ENCODE results near the gene PSMD5. TPM values are rescaled to one million over a fixed set of nuclear protein-coding genes. Genes with fewer than 3 reads are reported as not detected.

Gene PSMD5
- total and polyA plus RNA-seq, 9 of the 15 experiments (the other 6 are each of a cell fraction or from before 2014, with no cell fraction given), result 46.4 to 148 (median 76.3) TPM

- no peak for TF ChIP-seq CLOCK (CRISPR knock-in tag; IDR thresholded peaks at IDR 0.05; ENCODE audit: borderline replicate concordance)
- no peak for TF ChIP-seq DACH1 (IDR thresholded peaks at IDR 0.05; ENCODE audit: partially characterized antibody)
- no peak for TF ChIP-seq FOXM1 (IDR thresholded peaks at IDR 0.05; ENCODE audit: low read depth)
- TF ChIP-seq FOXM1 (CRISPR knock-in tag; IDR thresholded peaks at IDR 0.05; ENCODE audit: low read depth), result no peak
Observed at GRCh38 chr9:120851449-120851848, 8.7 kb upstream of the PSMD5 start (continued).

DNA sequence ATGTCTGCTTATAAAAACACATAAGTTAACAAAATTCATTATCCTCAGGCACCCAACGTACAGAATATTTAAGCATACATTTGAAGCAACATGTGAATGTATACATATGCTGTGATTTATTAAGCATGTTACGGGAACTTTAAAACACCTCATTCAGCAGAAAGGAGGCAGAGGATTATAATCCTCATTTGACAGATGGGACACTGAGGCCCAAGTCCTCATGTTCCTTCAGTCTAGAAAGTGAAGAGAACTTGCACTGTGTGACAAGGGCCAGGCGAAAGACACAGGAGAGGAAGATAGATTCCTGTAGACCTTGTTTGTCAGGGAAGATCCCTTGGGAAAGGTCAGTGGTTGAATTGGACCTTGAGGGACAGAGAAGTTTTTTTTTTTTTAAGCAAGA lies 7.6 kb upstream of the PSMD5 start:
- POLR2A ChIA-PET, result interaction anchor here (1.0 to 3.2 kb wide), 8 partner anchors 9 to 47 kb away, joined by 3 to 13 read pairs (median 6); no protein-coding TSS in a partner anchor
- no peak overlapping the region for H3K9ac ChIP-seq (ENCODE audit: insufficient read depth in 1 of 2, low read depth in 2 of 2, low read length in 2 of 2)
- intact Hi-C loops (cut with micrococcal nuclease) (no loop called here), in situ Hi-C loops (cut with MboI) (no loop called here)
- H3K4me1 ChIP-seq (replicated peaks in 1 of 2; ENCODE audit: control insufficient read depth in 2 of 2, insufficient read depth in 2 of 2, low read length in 2 of 2), result peaks cover 0 to 17% of the 10 kb centered on the region in 2 experiments; a peak in 2 of 5 replicates
- H3K27me3 ChIP-seq (ENCODE audit: control insufficient read depth in 2 of 2, insufficient read depth in 2 of 2, low read length in 2 of 2), result no peaks in the 10 kb centered on the region
- ATAC-seq (no peak), DNase-seq (ENCODE audit: extremely low read depth in 1 of 4, low spot score in 3 of 4) (no peak), FAIRE-seq (no peak)
- H4K20me1 ChIP-seq (replicated peaks; ENCODE audit: control insufficient read depth, insufficient read depth, low read length), result no peaks in the 10 kb centered on the region
- H3K36me3 ChIP-seq (ENCODE audit: control insufficient read depth, insufficient read depth, low read length), result peaks cover 33% of the 10 kb centered on the region
- H3K9me3 ChIP-seq (replicated peaks; ENCODE audit: control insufficient read depth, insufficient read depth, low read depth, low read length), result no peaks in the 10 kb centered on the region
- H3K9me1 ChIP-seq (ENCODE audit: control insufficient read depth, insufficient read depth, low read length), result no peaks in the 10 kb centered on the region
- H3K79me2 ChIP-seq (ENCODE audit: control insufficient read depth, insufficient read depth, low read length), result no peaks in the 10 kb centered on the region
- BruUV-seq (replicated peaks), result no TSS peak
- no peak overlapping the region for H3K4me3 ChIP-seq
- WGBS (ENCODE audit: insufficient coverage, low coverage, missing lambda C conversion rate), result 81% methylated on average over 3 of the region's 3 CpGs
- H2AFZ ChIP-seq (ENCODE audit: low read depth, low read length), result no peak overlapping the region
- CTCF ChIA-PET (ENCODE audit: low intra/inter-chr PET ratio), result no interaction called here
- no peak overlapping the region for H3K27ac ChIP-seq (ENCODE audit: extremely low read depth, low read depth, low read length)
- H3K4me2 ChIP-seq (ENCODE audit: insufficient read depth, low read length), result no peak overlapping the region
- TF ChIP-seq SMARCC2 (IDR thresholded peaks at IDR 0.05; ENCODE audit: low read depth) (no peak), HNRNPLL (IDR thresholded peaks at IDR 0.05; ENCODE audit: low read depth, low read length, poor library complexity, severe bottlenecking) (no peak), FOXK1 (CRISPR knock-in tag; IDR thresholded peaks at IDR 0.05; ENCODE audit: borderline replicate concordance) (no peak), CREBBP (IDR thresholded peaks at IDR 0.05; ENCODE audit: low read depth, low read length) (no peak), GABPB1 (CRISPR knock-in tag; IDR thresholded peaks at IDR 0.05) (no peak), TRIM24 (IDR thresholded peaks at IDR 0.05) (no peak), POLR2AphosphoS2 (IDR thresholded peaks at IDR 0.05; ENCODE audit: low read length) (no peak), YBX1 (IDR thresholded peaks at IDR 0.05) (no peak)
- TF ChIP-seq, protein P1, sequence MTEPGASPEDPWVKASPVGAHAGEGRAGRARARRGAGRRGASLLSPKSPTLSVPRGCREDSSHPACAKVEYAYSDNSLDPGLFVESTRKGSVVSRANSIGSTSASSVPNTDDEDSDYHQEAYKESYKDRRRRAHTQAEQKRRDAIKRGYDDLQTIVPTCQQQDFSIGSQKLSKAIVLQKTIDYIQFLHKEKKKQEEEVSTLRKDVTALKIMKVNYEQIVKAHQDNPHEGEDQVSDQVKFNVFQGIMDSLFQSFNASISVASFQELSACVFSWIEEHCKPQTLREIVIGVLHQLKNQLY (CRISPR knock-in tag; conservative IDR thresholded peaks at IDR 0.05), result no peak
- TF ChIP-seq, protein P2, sequence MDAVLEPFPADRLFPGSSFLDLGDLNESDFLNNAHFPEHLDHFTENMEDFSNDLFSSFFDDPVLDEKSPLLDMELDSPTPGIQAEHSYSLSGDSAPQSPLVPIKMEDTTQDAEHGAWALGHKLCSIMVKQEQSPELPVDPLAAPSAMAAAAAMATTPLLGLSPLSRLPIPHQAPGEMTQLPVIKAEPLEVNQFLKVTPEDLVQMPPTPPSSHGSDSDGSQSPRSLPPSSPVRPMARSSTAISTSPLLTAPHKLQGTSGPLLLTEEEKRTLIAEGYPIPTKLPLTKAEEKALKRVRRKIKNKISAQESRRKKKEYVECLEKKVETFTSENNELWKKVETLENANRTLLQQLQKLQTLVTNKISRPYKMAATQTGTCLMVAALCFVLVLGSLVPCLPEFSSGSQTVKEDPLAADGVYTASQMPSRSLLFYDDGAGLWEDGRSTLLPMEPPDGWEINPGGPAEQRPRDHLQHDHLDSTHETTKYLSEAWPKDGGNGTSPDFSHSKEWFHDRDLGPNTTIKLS (IDR thresholded peaks at IDR 0.05; ENCODE audit: borderline replicate concordance, low read depth), result no peak
- TF ChIP-seq, protein P3, sequence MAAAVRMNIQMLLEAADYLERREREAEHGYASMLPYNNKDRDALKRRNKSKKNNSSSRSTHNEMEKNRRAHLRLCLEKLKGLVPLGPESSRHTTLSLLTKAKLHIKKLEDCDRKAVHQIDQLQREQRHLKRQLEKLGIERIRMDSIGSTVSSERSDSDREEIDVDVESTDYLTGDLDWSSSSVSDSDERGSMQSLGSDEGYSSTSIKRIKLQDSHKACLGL (CRISPR knock-in tag; IDR thresholded peaks at IDR 0.05; ENCODE audit: borderline replicate concordance, poor library complexity, severe bottlenecking), result no peak
